Peyer's patch (tissue), 4 donors: ENCODE results near the gene MIF4GD. TPM values are rescaled to one million over a fixed set of nuclear protein-coding genes. Genes with fewer than 3 reads are reported as not detected.

Experiments
- DNase-seq, 3 donors: peaks; one replicate each; pipeline ENCODE4 v3.0.0-alpha.2; 2017 to 2019
- H3K27ac ChIP-seq, 4 donors: fragments of 200-600 bp; sonication (generic); one replicate each; pipeline ENCODE4 v1.5.1; 2016 to 2019
- H3K27me3 ChIP-seq, 2 donors: fragments of 200-600 bp; sonication (generic); one replicate each; pipeline ENCODE4 v1.5.1; 2019
- H3K36me3 ChIP-seq, 3 donors: fragments of 200-600 bp; sonication (generic); one replicate each; pipeline ENCODE4 v1.5.1; 2016 to 2019
- H3K4me1 ChIP-seq, 4 donors: fragments of 200-600 bp; sonication (generic); one replicate each; pipeline ENCODE4 v1.5.1; 2016 to 2019
- H3K4me3 ChIP-seq, 4 donors: fragments of 200-600 bp; sonication (generic); 1 replicate in 3 of 4; 2 replicates in 1 of 4; pipeline ENCODE4 v1.5.1; 2016 to 2019; ENCODE audit warnings: mild to moderate bottlenecking in 1 of 4
- H3K9me3 ChIP-seq, 4 donors: fragments of 200-600 bp; sonication (generic); one replicate each; pipeline ENCODE4 v1.5.1; 2016 to 2019; ENCODE audit warnings: mild to moderate bottlenecking in 1 of 4
- CTCF ChIP-seq, 6 experiments: fragments of 450-650 bp in 4 of 6; fragments of 200-600 bp in 2 of 6; sonication (generic) in 1 of 6; IDR thresholded peaks; one replicate each; pipeline ENCODE4 v1.5.1; 2017 to 2019; ENCODE audit warnings: antibody characterized with exemption in 6 of 6, mild to moderate bottlenecking in 3 of 6, moderate library complexity in 1 of 6
- POLR2A ChIP-seq, 2 donors: fragments of 450-650 bp; IDR thresholded peaks; one replicate each; pipeline ENCODE4 v1.5.1; 2017; ENCODE audit warnings: antibody characterized with exemption in 2 of 2, mild to moderate bottlenecking in 2 of 2, moderate library complexity in 2 of 2
- total RNA-seq, 4 donors: library from RNA; depleted of rRNA; stranded (reverse); fragments of >200 nt; gene quantifications; one replicate each; pipeline ENCODE4 v1.1.0, GENCODE V29; 2016

The MIF4GD gene
- total RNA-seq, 4 donors from 2014 or later: 14.5 to 35.5 (median 18.9) TPM

- Histone ChIP-seq H3K4me1 (no peaks in the 10 kb centered on the region), H3K9me3 (no peaks in the 10 kb centered on the region), H3K27ac (no peak overlapping the region), H3K27me3 (no peaks in the 10 kb centered on the region), H3K4me3 (no peak overlapping the region), H3K36me3 (peaks cover 0 to 92% (median 0%) of the 10 kb centered on the region in 3 donors)
- no peak for TF ChIP-seq POLR2A (IDR thresholded peaks at IDR 0.05)
- no peak for TF ChIP-seq CTCF (IDR thresholded peaks at IDR 0.05)
- no peak for DNase-seq
Measured at GRCh38 chr17:75228847-75229246, 42.2 kb downstream of the MIF4GD start.

GRCh38 chr17:75228305-75228704 is 42.7 kb downstream of the MIF4GD start:
- Histone ChIP-seq H3K27ac (no peak overlapping the region), H3K4me1 (no peaks in the 10 kb centered on the region), H3K36me3 (peaks cover 0 to 89% (median 0%) of the 10 kb centered on the region in 3 donors), H3K4me3 (no peak overlapping the region), H3K27me3 (no peaks in the 10 kb centered on the region), H3K9me3 (no peaks in the 10 kb centered on the region)
- no peak for DNase-seq
- TF ChIP-seq CTCF (IDR thresholded peaks at IDR 0.05) (no peak), POLR2A (IDR thresholded peaks at IDR 0.05) (no peak)

GRCh38 chr17:75227729-75228128 is 43.3 kb downstream of the MIF4GD start:
- Histone ChIP-seq H3K36me3 (peaks cover 0 to 90% (median 0%) of the 10 kb centered on the region in 3 donors), H3K27me3 (no peaks in the 10 kb centered on the region), H3K4me1 (no peaks in the 10 kb centered on the region), H3K27ac (no peak overlapping the region), H3K4me3 (no peak overlapping the region), H3K9me3 (no peaks in the 10 kb centered on the region)
- DNase-seq: no peak
- TF ChIP-seq POLR2A (IDR thresholded peaks at IDR 0.05) (no peak), CTCF (IDR thresholded peaks at IDR 0.05) (no peak)

- H3K36me3 ChIP-seq: peaks cover 0 to 71% (median 0%) of the 10 kb centered on the region in 3 donors
- no peaks in the 10 kb centered on the region for H3K27me3 ChIP-seq
- H3K9me3 ChIP-seq: no peaks in the 10 kb centered on the region
- H3K4me1 ChIP-seq: no peaks in the 10 kb centered on the region
- H3K4me3 ChIP-seq: no peak overlapping the region
- no peak for DNase-seq
- TF ChIP-seq CTCF (IDR thresholded peaks at IDR 0.05) (no peak), POLR2A (IDR thresholded peaks at IDR 0.05) (no peak)
- H3K27ac ChIP-seq: no peak overlapping the region
Measured at GRCh38 chr17:75225016-75225415, 46.0 kb downstream of the MIF4GD start.

GRCh38 chr17:75219815-75220214 is 51.2 kb downstream of the MIF4GD start:
- Histone ChIP-seq H3K27ac (no peak overlapping the region), H3K27me3 (no peaks in the 10 kb centered on the region), H3K4me1 (no peaks in the 10 kb centered on the region), H3K4me3 (no peak overlapping the region), H3K36me3 (peaks cover 0 to 74% (median 0%) of the 10 kb centered on the region in 3 donors), H3K9me3 (no peaks in the 10 kb centered on the region)
- TF ChIP-seq CTCF (IDR thresholded peaks at IDR 0.05) (no peak), POLR2A (IDR thresholded peaks at IDR 0.05) (no peak)
- DNase-seq: no peak

GRCh38 chr17:75218131-75218530 is 52.9 kb downstream of the MIF4GD start:
- Histone ChIP-seq H3K4me3 (no peak overlapping the region), H3K36me3 (peaks cover 0 to 78% (median 0%) of the 10 kb centered on the region in 3 donors), H3K27me3 (no peaks in the 10 kb centered on the region), H3K4me1 (no peaks in the 10 kb centered on the region), H3K9me3 (no peaks in the 10 kb centered on the region), H3K27ac (no peak overlapping the region)
- no peak for DNase-seq
- TF ChIP-seq CTCF (IDR thresholded peaks at IDR 0.05) (no peak), POLR2A (IDR thresholded peaks at IDR 0.05) (no peak)
